AG10803 (cell line): ENCODE results near the gene FCGR2B.
"Not testable (repeated sequence)": the region's sequence is repeated elsewhere in the genome, so short reads cannot be mapped to it uniquely, and the experiment has no call there.

Source experiments
- DNase-seq: peaks from one replicate; pipeline ENCODE4 v3.0.0; 2010; ENCODE audit warnings: low read depth
- H3K4me3 ChIP-seq: 2 replicates; pipeline ENCODE4 v1.5.1; 2011; ENCODE audit warnings: mild to moderate bottlenecking, low read length, control low read depth
- CTCF ChIP-seq: conservative IDR thresholded peaks from 2 replicates; pipeline ENCODE4 v1.5.1; 2011; ENCODE audit warnings: mild to moderate bottlenecking, low read length, control low read depth, inconsistent platforms

The FCGR2B gene

GRCh38 chr1:161662684-161663339, at the start of gene FCGR2B:
Gene FCGR2B (plus strand): TSS chr1:161663143. CDS start chr1:161663242, 99 bp downstream.
- not testable (repeated sequence) for H3K4me3 ChIP-seq

GRCh38 chr1:161616417-161616816, 46.5 kb upstream of the FCGR2B start:
- DNase-seq, H3K4me3 ChIP-seq: not testable (repeated sequence)

More at GRCh38 chr1:161662684-161663339, at the start of gene FCGR2B:
- not testable (repeated sequence) for DNase-seq

GRCh38 chr1:161618517-161618916, 44.4 kb upstream of the FCGR2B start:
- H3K4me3 ChIP-seq, DNase-seq: not testable (repeated sequence)

- DNase-seq, H3K4me3 ChIP-seq: not testable (repeated sequence)
These were observed 42.5 kb upstream of the FCGR2B start for GRCh38 chr1:161620399-161620798.

GRCh38 chr1:161621181-161622000, 41.6 kb upstream of the FCGR2B start:
- H3K4me3 ChIP-seq, result peak overlapping the region; percentile 68
- DNase-seq, result peak; percentile 74

- DNase-seq, H3K4me3 ChIP-seq: not testable (repeated sequence)
These were observed 40.9 kb upstream of the FCGR2B start for GRCh38 chr1:161622054-161622453.

- DNase-seq, H3K4me3 ChIP-seq: not testable (repeated sequence)
These were observed 39.4 kb upstream of the FCGR2B start for GRCh38 chr1:161623401-161624051.

- not testable (repeated sequence) for DNase-seq, H3K4me3 ChIP-seq
These were observed 38.3 kb upstream of the FCGR2B start for GRCh38 chr1:161624605-161625004.

- H3K4me3 ChIP-seq, DNase-seq: not testable (repeated sequence)
These were observed 36.3 kb upstream of the FCGR2B start for GRCh38 chr1:161626445-161627146.

- H3K4me3 ChIP-seq, DNase-seq: not testable (repeated sequence)
These were observed 32.7 kb upstream of the FCGR2B start for GRCh38 chr1:161630128-161630742.

GRCh38 chr1:161631076-161631475, 31.9 kb upstream of the FCGR2B start, which contains the start of gene FCGR3B:
Gene FCGR3B (minus strand): TSS chr1:161631176. CDS start chr1:161631094, 82 bp downstream.
- H3K4me3 ChIP-seq, result no peak within 1 kb of the TSS
- no peak for TF ChIP-seq CTCF
- DNase-seq, result no peak

- not testable (repeated sequence) for H3K4me3 ChIP-seq, DNase-seq
These were observed 27.9 kb upstream of the FCGR2B start for GRCh38 chr1:161634993-161635392.

GRCh38 chr1:161636189-161636782, 26.7 kb upstream of the FCGR2B start:
- not testable (repeated sequence) for DNase-seq, H3K4me3 ChIP-seq

- not testable (repeated sequence) for DNase-seq, H3K4me3 ChIP-seq
These were observed 26.0 kb upstream of the FCGR2B start for GRCh38 chr1:161636976-161637375.

GRCh38 chr1:161638251-161638993, 24.5 kb upstream of the FCGR2B start:
- DNase-seq, H3K4me3 ChIP-seq: not testable (repeated sequence)

- not testable (repeated sequence) for H3K4me3 ChIP-seq
These were observed 23.7 kb upstream of the FCGR2B start for GRCh38 chr1:161639203-161639602.

More at GRCh38 chr1:161639203-161639602, 23.7 kb upstream of the FCGR2B start:
- not testable (repeated sequence) for DNase-seq
